ENCODE data around the gene LCN2. TPM values are rescaled to one million over a fixed set of nuclear protein-coding genes. Genes with fewer than 3 reads are reported as not detected.

LCN2 gene
- total RNA-seq, 1 experiment from 2014 or later, result 153 TPM

DNA sequence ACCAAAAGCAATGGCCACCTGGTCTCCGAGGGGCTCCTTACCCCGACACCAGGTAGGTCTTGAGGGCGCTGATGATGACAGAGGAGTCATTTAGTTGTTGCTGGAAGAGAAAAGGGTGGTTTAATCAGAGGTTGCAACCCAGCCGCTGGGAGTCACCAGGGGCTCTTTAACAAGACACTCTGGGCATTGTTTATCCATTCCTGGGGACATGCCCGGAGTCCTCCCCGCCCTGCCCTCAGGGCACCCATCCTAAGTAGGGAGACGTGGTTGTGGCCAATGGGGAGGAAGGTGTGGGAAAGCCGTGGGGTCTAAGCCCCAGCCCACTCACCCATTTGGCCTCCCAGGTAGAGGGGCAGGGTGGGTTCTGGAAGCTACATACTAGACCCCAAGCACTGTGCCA lies 24.8 kb upstream of the LCN2 start:
- ATAC-seq, result no peak
- DNase-seq, result no peak
- H3K9me3 ChIP-seq (ENCODE audit: low read length), result no peaks in the 10 kb centered on the region
- no peaks in the 10 kb centered on the region for H4K20me1 ChIP-seq (ENCODE audit: low read length)
- ChIA-PET CTCF (interaction anchor here (0.6 kb wide), 2 partner anchors 58 to 158 kb away, joined by 3 read pairs; no protein-coding TSS in a partner anchor), POLR2A (ENCODE audit: unreplicated experiment) (no interaction called here)
- no peak overlapping the region for H3K9ac ChIP-seq (ENCODE audit: low read length)
- peaks cover 10% of the 10 kb centered on the region; the same call in 1 of the 2 replicates for H3K4me1 ChIP-seq (ENCODE audit: insufficient read depth, low read length)
- H3K4me2 ChIP-seq (ENCODE audit: low read length), result no peak overlapping the region
- H3K9me2 ChIP-seq (replicated peaks; ENCODE audit: low read length), result no peaks in the 10 kb centered on the region
- H3K27me3 ChIP-seq (ENCODE audit: low read length), result no peaks in the 10 kb centered on the region
- no peak overlapping the region for H3K4me3 ChIP-seq (ENCODE audit: low read length)
- H3F3A ChIP-seq (ENCODE audit: low read length, unreplicated experiment), result no peaks in the 10 kb centered on the region
- H3K36me3 ChIP-seq (ENCODE audit: low read depth, low read length), result peaks cover 8% of the 10 kb centered on the region; the same call in 1 of the 2 replicates
- peaks cover 37% of the 10 kb centered on the region for H3K79me2 ChIP-seq (ENCODE audit: low read length)
- TF ChIP-seq, protein P1, sequence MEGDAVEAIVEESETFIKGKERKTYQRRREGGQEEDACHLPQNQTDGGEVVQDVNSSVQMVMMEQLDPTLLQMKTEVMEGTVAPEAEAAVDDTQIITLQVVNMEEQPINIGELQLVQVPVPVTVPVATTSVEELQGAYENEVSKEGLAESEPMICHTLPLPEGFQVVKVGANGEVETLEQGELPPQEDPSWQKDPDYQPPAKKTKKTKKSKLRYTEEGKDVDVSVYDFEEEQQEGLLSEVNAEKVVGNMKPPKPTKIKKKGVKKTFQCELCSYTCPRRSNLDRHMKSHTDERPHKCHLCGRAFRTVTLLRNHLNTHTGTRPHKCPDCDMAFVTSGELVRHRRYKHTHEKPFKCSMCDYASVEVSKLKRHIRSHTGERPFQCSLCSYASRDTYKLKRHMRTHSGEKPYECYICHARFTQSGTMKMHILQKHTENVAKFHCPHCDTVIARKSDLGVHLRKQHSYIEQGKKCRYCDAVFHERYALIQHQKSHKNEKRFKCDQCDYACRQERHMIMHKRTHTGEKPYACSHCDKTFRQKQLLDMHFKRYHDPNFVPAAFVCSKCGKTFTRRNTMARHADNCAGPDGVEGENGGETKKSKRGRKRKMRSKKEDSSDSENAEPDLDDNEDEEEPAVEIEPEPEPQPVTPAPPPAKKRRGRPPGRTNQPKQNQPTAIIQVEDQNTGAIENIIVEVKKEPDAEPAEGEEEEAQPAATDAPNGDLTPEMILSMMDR (conservative IDR thresholded peaks at IDR 0.05; ENCODE audit: low read depth, low read length), result no peak
- TF ChIP-seq EZH2phosphoT487 (IDR thresholded peaks at IDR 0.05; ENCODE audit: borderline replicate concordance, low read length) (no peak), EZH2 (IDR thresholded peaks at IDR 0.05; ENCODE audit: low read length, unreplicated experiment) (no peak)
- intact Hi-C loops (cut with micrococcal nuclease), result no loop called here
- H3K27ac ChIP-seq (ENCODE audit: low read length), result no peak overlapping the region
- no peak overlapping the region for H2AFZ ChIP-seq (ENCODE audit: low read length)
- no TSS peak for BruUV-seq (replicated peaks)

DNA sequence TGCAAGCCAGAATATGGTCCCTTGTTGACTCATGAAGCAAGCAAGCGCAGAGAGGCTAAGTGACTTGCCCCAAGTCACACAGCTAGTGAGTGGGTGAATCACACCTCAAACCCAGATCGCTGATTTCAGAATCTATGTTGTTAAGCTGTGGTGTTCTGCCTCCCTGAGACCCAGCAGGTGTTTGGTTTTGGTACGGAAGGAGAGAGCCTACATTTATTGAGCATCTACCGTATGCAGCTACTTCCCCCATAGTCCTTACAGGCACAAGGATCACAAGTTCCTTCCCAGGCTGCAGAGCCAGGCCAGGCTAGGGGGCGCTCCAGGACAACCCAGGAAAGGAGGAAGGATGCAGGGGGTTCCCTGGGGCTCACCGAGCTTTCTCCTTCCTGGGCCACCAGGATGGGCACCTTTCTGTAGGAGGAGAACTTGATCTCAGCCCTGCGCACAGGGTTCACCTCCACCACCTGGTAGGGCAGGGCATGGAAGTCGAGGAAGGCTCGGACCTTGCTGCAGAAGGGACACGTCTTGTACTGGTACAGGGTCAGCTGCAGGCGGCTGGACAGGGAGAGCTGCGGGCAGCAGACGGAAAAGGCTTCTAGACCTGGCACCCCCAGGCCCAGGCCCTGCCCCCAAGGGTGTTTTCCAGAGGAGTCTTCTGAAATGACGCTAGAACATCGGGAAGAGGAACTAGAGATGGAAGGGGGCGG lies 24.2 kb upstream of the LCN2 start:
- H3K9me2 ChIP-seq (replicated peaks; ENCODE audit: low read length), result no peaks in the 10 kb centered on the region
- H3K27ac ChIP-seq (ENCODE audit: low read length), result no peak overlapping the region
- ChIA-PET CTCF (interaction anchor here (0.6 kb wide), 2 partner anchors 58 to 157 kb away, joined by 3 read pairs; no protein-coding TSS in a partner anchor), POLR2A (ENCODE audit: unreplicated experiment) (no interaction called here)
- no TSS peak for BruUV-seq (replicated peaks)
- DNase-seq (peak; percentile 57), ATAC-seq (no peak)
- peaks cover 8% of the 10 kb centered on the region; the same call in 1 of the 2 replicates for H3K36me3 ChIP-seq (ENCODE audit: low read depth, low read length)
- no peak overlapping the region for H2AFZ ChIP-seq (ENCODE audit: low read length)
- no peaks in the 10 kb centered on the region for H3K9me3 ChIP-seq (ENCODE audit: low read length)
- peak overlapping the region; percentile 94; the same call in 1 of the 2 replicates for H3K4me2 ChIP-seq (ENCODE audit: low read length)
- H3K4me3 ChIP-seq (ENCODE audit: low read length), result no peak overlapping the region
- TF ChIP-seq, protein P1 (conservative IDR thresholded peaks at IDR 0.05; ENCODE audit: low read depth, low read length), result peak; percentile 73
- no peak for TF ChIP-seq EZH2phosphoT487 (IDR thresholded peaks at IDR 0.05; ENCODE audit: borderline replicate concordance, low read length)
- no peak overlapping the region for H3K9ac ChIP-seq (ENCODE audit: low read length)
- intact Hi-C loops (cut with micrococcal nuclease), result loop anchor here (5.0 kb wide), 1 partner anchor 37 kb away; the partner anchor contains the start of gene BBLN
- H3F3A ChIP-seq (ENCODE audit: low read length, unreplicated experiment), result no peaks in the 10 kb centered on the region
- no peaks in the 10 kb centered on the region for H3K27me3 ChIP-seq (ENCODE audit: low read length)
- peaks cover 10% of the 10 kb centered on the region; the same call in 1 of the 2 replicates for H3K4me1 ChIP-seq (ENCODE audit: insufficient read depth, low read length)
- no peaks in the 10 kb centered on the region for H4K20me1 ChIP-seq (ENCODE audit: low read length)
- peaks cover 37% of the 10 kb centered on the region for H3K79me2 ChIP-seq (ENCODE audit: low read length)

Measured in PC-3 (cell line).